ENCODE results near the gene RSPO4. TPM values are rescaled to one million over a fixed set of nuclear protein-coding genes. Genes with fewer than 3 reads are reported as not detected.

The RSPO4 gene
- total RNA-seq, 3 donors from 2014 or later: not detected

DNA sequence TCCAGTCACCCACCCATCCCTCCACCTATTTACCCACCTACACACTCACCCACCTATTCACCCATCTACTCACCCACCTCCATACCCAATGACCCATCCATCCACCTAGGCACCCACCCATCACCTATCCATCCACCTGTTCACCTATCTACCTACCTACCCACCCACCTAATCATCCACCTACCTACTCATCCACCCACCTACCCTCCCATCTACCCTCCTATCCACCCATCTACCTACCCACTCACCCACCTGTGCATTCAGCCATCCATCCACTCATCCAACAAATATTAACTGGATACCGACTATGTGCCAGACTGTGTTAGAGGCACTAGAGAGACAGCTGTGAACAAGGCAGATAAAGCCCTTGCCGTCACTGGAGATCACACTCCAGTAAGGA, 40.3 kb downstream of the RSPO4 start:
- Histone ChIP-seq H3K4me3 (no peak overlapping the region), H3K4me1 (no peaks in the 10 kb centered on the region), H3K36me3 (no peaks in the 10 kb centered on the region), H3K9me3 (no peaks in the 10 kb centered on the region), H3K27me3 (peaks cover 0 to 11% of the 10 kb centered on the region in 2 donors), H3K27ac (no peak overlapping the region)
- intact Hi-C loops (cut with DNase I; ENCODE audit: low total_unique reads): no loop called here
- no peak for TF ChIP-seq CTCF (IDR thresholded peaks at IDR 0.05)
- no peak for TF ChIP-seq POLR2A (IDR thresholded peaks at IDR 0.05)
- no peak for TF ChIP-seq POLR2AphosphoS5 (IDR thresholded peaks at IDR 0.05)
- DNase-seq (ENCODE audit: low spot score in 2 of 2): no peak

- Histone ChIP-seq H3K27me3 (peaks cover 0 to 17% of the 10 kb centered on the region in 2 donors), H3K36me3 (no peaks in the 10 kb centered on the region), H3K9me3 (no peaks in the 10 kb centered on the region), H3K27ac (no peak overlapping the region), H3K4me3 (no peak overlapping the region), H3K4me1 (no peaks in the 10 kb centered on the region)
- TF ChIP-seq POLR2AphosphoS5 (IDR thresholded peaks at IDR 0.05): no peak
- DNase-seq (ENCODE audit: low spot score in 2 of 2): no peak
- intact Hi-C loops (cut with DNase I; ENCODE audit: low total_unique reads): loop anchor here (5.0 kb wide), 2 partner anchors 143 to 152 kb away; no protein-coding TSS in a partner anchor
These were observed 42.0 kb downstream of the RSPO4 start for GRCh38 chr20:959996-960615.

GRCh38 chr20:958936-959815, 42.9 kb downstream of the RSPO4 start:
- no peaks in the 10 kb centered on the region for H3K4me1 ChIP-seq
- TF ChIP-seq POLR2AphosphoS5 (IDR thresholded peaks at IDR 0.05) (no peak), CTCF (IDR thresholded peaks at IDR 0.05) (no peak), POLR2A (IDR thresholded peaks at IDR 0.05) (no peak)
- peak overlapping the region in 1 of 2 donors; percentile 48 for H3K27ac ChIP-seq
- no peak for DNase-seq (ENCODE audit: low spot score in 2 of 2)
- no peaks in the 10 kb centered on the region for H3K9me3 ChIP-seq
- H3K4me3 ChIP-seq: peak overlapping the region in 2 of 3 donors; percentile 3 to 11
- H3K36me3 ChIP-seq: no peaks in the 10 kb centered on the region
- peaks cover 0 to 17% of the 10 kb centered on the region in 2 donors for H3K27me3 ChIP-seq
- intact Hi-C loops (cut with DNase I; ENCODE audit: low total_unique reads): loop anchor here (5.0 kb wide), 2 partner anchors 142 to 153 kb away; no protein-coding TSS in a partner anchor

GRCh38 chr20:957544-957943, 44.6 kb downstream of the RSPO4 start:
- Histone ChIP-seq H3K27me3 (peaks cover 0 to 17% of the 10 kb centered on the region in 2 donors), H3K4me1 (no peaks in the 10 kb centered on the region), H3K4me3 (no peak overlapping the region), H3K36me3 (no peaks in the 10 kb centered on the region), H3K9me3 (no peaks in the 10 kb centered on the region), H3K27ac (no peak overlapping the region)
- TF ChIP-seq CTCF (IDR thresholded peaks at IDR 0.05): no peak
- TF ChIP-seq POLR2A (IDR thresholded peaks at IDR 0.05): no peak
- no peak for TF ChIP-seq POLR2AphosphoS5 (IDR thresholded peaks at IDR 0.05)
- intact Hi-C loops (cut with DNase I; ENCODE audit: low total_unique reads): loop anchor here (5.0 kb wide), 2 partner anchors 140 to 155 kb away; no protein-coding TSS in a partner anchor
- DNase-seq (ENCODE audit: low spot score in 2 of 2): no peak

DNA sequence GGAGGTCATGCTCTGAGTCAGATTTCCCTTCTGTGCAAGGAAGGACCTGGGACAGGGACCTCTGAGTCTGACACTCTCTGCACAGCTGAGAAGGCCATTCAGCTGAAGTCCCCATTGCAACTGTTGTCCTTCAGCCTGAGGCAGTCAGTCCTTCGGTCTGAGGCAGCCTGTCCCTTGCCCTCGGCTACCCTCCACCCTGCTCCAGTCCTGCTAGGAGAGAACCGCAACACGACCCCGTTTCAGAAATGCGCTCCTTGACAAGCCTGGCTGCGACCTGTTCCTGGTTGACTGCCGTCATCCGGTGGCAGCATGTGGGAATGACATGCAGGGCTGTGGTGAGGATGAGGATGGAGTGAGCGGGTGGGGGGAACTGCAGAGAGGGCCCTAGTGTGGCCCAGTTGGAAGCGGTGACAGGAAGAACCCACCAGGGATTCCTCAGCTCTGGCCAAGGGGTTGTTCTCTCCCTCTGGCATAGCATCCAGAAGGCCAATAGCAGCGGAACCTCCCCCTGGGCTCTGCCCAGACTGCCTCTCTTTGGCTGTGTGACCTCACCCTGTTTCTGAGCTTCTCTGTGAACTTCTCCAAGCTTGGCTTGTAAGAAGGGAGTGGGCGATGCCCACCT, 45.7 kb downstream of the RSPO4 start:
- intact Hi-C loops (cut with DNase I; ENCODE audit: low total_unique reads): loop anchor here (1.0 to 5.0 kb wide), 3 partner anchors 31 to 156 kb away; no protein-coding TSS in a partner anchor
- Histone ChIP-seq H3K9me3 (no peaks in the 10 kb centered on the region), H3K4me3 (no peak overlapping the region), H3K4me1 (no peaks in the 10 kb centered on the region), H3K27me3 (peaks cover 0 to 17% of the 10 kb centered on the region in 2 donors), H3K27ac (no peak overlapping the region), H3K36me3 (no peaks in the 10 kb centered on the region)
- DNase-seq (ENCODE audit: low spot score in 2 of 2): peak; percentile 43 to 66
- TF ChIP-seq CTCF (IDR thresholded peaks at IDR 0.05) (peak; percentile 81 to 98 (median 94)), POLR2A (IDR thresholded peaks at IDR 0.05) (no peak)
